ENCODE data around the gene VAC14.
"Not testable (repeated sequence)": the region's sequence is repeated elsewhere in the genome, so short reads cannot be mapped to it uniquely, and the experiment has no call there.

VAC14 gene

DNA sequence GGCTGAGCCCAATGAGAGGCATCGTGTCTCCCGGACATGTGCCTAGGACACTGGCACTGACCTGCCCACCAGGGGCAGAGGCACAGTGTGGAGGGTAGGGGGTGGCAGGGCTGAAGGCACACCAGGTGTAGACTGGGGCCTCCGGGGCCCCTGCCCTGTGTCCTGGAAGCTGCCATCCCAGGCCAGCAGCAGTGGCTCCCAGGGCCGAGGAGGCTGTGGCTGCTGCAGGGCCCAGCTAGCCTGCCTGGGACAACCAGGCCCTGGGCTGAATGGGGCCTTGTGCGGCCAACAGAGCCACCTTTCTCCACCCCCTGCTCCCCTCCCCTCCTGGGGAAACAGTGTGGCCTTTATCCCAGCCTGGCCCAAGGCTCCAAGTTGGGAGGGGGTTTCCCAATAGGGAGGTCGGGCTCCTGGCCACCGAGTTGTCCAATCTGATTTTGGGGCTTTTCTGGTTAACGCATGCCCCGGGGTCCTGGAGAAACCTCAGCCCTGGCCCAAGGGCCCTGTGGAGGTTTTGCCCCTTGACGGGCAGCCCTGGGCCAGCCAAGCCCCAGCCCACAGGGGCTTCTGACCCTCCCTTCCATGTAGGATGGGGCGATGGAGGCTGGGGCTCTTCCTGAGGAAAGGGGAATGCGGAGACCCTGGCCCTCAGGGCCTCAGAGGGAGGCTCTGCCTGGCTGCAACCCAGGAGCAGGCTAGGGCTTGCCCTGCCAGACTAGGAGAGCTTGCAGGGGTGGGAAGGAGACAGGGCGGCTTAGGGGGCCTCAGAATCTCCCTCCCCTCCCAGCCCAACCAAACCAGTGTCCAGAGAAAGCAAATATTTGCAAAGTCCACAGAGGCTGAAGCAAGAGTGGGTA, 119.3 kb downstream of the VAC14 start:
- no peak for DNase-seq (ENCODE audit: low spot score)

DNA sequence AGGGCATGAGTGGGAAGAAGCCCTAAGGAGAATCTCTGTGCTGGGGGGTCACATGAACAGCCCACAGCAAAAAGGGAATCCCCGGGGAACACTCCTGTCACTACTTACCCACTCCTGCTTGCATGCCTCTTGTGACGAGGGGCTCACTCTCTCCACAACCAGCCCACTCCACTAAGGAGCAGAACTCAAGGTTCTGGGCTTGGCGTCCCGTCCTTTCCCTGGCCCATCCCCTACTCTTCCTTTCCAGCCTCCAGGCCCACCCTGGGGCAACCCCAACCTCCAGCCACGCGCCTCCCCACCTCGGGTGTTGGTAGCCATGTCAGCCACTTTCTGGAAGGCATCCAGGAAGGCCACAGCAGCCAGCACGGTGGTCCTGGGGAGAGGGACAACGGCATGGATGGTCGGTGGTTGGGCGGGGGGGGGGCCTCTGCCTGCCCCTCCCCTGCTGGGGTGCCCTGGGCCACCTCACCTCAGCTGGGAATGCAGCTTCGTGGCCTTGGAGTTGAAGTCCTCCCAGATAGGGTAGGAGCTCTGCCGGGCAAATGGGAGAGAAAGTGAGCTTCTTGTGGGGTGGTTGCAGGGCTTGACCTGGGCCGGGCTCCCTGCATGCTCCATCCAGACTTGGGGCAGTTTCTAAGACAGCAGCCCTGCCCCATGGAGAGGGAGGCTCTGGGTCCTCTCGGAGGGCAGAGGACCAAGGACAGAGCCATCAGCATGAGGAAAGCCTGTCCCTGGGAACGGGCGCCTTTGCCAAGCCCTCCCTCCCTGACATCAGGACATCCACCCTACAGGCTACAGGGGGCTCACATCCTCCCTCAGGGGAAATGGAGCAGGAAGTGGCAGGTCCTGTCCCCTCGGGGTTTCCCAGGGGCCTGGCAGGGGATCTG, 120.2 kb downstream of the VAC14 start:
- no peak for DNase-seq (ENCODE audit: low spot score)

DNA sequence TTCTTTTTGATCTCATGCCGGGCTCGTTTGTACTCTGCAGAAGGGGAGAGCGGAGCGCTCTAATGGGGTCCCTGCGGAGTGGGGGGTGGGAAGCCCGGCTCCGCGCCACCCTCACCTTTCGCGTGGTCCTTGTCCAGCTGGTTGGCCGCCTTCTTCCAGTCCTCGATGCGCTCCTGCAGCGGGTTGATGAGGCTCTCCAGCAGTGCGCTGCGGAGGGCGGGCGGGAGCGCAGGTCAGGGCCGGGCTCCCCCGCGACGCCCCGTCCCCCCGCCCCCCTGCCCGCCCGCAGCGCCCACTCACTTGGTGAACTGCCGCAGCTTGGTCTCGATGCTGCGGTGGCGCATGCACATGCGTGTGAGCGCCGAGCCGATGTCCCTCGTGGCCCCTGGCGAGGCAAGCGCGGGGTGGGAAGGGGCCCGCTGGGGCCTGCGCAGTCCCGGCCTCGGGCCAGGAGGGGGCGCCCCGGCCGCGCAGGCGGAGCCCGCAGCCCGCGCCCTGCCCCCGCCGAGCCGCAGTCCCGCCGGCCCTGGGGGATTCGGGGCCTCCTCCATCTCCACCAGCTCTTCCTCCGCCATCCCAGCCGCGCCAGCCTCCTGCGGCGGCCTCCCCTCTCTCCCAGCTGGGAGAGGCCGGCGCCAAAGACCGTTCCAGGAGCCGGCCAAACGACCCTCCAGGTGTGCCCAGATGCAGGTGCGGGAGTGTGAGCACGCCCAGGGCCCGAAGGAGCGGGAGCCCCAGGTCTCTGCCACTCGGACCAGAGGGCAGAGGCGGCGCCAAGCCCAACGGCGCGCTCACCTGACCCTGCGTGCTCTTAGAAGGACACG, 121.1 kb downstream of the VAC14 start:
- DNase-seq (ENCODE audit: low spot score) = no peak

DNA sequence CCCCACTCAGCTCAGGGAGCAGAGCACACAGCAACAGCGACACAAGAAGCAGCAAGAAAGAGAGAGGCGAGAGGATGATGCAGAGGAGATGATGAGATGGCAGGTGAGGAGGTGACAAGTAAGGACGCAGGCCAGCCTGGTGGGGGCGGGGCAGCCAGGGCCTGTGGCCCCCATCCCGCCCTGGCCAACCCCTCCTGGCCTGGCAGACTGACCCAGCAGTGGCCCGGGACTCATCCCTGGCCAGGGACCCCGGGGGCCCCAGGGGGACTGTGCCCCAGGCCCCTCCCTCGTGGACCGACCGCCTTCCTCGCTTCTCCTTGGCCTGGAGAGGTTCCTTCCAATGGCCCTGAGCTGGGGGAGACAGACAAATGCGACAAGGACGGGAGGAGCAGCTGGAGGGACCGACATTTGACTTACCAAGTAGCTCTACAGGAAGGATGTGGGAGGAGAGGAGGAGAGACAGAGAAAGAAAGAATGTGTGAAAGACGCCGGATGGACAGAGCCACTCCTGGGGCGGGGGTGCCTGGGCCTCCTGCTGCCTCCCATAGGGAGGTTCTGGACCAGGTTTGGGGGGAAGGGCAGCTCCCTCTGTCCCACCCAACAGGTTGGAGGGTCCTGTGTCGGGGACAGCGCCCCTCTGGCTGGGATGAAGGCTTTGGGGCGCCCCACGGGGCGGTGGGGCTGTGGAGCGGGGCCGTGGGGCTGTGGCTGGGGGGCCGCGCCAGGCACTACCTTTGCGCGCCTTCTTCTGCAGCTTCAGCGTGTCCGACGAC, 121.9 kb downstream of the VAC14 start:
- DNase-seq (ENCODE audit: low spot score) = no peak

DNA sequence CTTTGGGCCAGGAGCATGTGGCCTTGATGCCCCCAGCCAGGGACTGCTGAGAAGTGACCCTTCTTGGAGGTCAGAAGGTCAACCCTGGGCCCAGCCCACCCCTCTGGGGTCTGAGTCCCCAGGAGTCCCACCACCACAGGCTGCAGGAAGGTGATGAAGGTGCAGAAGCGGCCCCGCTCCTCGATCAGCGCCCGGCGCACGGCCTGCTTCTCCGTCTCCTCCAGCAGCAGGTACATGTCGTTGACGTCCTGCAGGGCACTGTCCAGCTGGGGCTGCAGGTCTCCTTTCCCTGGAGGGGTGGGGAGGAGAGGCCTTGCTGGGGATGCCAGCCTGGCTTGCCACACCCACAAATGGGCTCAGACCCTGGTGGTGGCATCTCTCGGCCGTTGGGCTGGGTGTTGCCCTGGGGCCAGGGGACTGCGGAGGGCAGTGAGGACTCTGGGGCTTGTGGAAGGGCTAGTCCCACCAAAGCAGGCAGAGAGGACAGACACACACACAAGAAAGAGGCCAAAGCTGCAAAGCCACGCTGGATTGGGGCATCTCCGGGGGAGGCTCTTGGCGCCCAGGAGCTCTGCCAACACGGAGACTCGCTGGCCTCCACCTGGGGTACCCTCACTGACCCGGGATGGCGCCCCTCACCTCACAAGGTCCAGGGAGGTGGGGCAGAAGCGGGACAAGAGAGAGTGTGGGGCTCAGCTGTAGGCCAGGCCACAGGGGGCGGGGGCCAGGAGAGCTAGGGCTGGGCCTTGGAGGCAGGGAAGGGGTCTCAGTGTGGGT, 122.6 kb downstream of the VAC14 start:
- DNase-seq (ENCODE audit: low spot score) = no peak

DNA sequence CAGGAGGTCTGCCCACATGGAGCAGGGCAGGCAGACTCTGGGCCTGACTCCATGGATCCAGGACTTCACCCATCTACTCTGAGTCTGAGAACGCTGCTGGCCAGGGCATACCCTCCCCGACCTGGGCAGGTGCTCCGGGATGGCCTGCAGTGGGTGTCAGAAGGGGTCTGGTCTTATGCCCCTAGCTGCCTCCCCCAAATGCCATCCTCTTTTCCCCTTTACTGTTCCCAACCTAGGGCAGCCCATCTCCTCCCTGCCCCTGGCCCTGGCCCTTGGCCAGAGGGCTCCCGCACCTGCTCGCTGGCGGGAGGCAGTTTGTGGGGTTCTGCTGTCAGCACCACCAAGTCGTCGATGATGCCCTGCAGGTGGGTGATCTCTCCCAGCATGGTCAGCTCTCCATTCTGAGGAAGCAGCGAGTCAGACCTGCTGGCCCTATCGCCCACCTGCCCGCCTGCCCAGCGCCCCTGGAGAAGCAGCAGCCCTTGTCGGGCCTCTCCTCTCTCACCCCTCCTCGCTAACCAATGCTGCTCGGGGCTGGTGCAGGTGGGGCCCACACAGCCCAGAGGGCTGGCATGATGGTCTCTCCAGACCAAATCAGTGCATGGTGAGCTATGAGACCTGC, 123.3 kb downstream of the VAC14 start:
- no peak for DNase-seq (ENCODE audit: low spot score)

DNA sequence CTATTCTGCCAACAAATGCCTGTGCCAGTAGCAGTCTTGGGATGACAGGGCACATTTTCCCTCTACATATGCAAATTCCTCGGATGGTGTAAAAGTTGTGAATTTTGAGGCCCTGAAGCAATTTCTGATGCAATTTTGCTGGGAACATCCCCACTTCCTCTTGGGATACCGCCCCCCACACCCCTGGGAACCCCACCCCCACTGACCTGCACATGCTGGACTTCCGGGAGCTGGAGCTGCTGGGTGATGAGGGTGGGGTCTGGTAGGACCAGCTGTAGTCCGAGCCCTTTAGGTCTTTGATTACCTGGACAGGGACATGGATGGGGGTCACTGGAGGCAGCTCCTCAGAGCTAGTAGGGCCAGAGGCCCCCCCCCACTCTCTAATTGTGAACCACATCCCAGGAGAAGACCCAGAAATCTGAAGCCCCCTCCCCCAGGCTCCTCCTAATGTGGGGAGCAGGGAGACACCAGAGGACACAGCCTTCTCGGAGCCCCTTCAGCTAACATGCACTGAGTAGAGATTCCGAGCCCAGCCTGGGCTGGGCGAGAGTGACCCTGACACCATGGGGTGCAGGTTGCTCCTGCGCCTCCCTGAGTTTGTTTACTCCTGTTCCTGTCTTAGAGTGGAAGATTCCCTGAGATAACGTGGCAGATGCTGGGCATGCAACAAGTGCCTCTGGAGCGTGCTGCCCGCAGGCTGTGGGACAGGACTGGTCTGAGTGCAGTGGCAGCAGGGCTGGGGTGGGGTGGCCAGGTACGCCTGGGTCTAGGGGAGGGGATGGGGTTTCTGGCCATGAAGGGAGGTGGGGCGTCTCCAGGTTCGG, 124.1 kb downstream of the VAC14 start:
- no peak for DNase-seq (ENCODE audit: low spot score)

DNA sequence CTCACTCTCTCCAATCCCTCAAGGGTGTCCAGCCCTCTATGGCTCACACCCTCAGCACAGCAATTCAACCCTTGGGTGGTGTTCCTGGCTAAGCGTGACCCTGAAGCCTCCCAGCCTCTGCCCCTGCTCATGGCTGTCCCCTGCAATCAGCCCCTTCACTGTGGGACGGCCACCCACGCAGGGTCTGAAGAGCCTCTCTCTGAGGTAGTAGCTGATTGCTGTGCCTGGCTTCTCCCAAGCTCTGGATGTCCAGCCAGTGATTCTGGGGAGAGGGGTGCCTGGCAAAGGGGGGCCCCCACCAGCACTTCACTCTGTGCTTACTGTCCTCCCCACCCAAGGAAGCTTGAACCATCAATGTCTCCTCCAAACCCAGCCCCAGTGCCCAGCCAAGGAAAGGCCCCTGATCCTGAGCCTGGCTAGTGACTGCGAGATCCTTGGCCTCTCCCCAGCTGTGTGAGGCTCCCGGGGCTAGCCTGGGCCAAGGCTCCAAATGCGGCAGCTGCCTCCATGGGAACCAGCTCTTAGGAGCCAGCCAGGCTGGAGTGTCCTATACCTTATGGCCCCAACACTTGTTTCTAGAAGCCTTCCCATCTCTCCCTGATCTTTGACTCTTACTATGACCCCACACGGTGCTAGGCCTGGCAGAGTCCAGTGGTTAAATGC, 125.0 kb downstream of the VAC14 start:
- DNase-seq (ENCODE audit: low spot score) = no peak

DNA sequence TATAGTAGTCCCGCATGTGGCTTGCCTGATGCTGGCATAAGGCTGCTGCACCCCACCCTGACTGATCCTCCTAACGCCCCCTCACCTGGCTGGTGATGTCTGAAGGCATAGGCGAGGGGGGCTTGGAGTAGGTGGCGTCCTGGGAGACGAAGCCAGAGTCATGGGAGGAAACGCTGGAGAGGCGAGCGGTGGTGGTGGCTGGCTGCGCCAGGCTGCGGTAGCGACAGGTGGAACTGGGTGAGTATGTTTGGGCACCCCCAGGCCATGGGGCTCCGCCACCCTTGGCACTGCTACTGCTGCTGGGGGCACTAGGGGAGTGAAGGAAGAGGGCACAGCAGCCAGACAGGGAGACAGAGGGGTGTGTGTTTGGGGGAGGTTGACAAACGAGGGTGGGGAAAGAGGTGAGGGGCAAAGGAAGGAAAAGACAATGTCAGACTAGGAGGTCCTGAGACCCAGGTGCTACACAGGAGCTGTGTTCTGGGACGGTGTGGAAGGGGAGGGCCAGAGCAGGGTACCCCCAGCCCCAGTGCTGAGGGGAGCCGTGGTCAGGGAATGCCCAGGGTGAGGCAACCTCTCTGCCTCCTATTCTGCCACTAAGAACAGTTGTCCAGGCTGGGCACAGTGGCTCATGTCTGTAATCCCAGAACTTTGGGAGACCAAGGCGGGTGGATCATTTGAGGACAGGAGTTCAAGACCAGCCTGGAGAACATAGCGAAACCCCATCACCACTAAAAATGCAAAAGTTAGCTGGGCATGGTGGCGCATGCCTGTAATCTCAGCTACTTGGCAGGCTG, 126.5 kb downstream of the VAC14 start:
- DNase-seq (ENCODE audit: low spot score) = no peak

DNA sequence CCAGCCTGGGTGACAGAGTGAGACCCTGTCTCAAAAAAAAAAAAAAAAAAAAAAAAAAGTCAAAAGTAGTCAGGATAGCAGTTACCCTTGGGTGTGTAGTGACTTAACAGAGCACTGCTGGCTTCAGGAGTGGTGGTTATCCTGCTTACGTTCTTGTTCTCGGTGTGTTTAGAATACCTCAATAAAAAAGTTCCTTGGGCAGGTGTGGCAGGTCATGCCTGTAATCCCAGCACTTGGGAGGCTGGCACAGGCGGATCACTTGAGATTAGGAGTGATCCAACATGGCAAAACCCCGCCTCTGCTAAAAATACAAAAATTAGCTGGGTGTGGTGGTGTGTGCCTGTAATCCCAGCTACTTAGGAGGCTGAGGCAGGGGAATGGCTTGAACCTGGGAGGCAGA, 130.0 kb downstream of the VAC14 start:
- DNase-seq (ENCODE audit: low spot score) = not testable (repeated sequence)

DNA sequence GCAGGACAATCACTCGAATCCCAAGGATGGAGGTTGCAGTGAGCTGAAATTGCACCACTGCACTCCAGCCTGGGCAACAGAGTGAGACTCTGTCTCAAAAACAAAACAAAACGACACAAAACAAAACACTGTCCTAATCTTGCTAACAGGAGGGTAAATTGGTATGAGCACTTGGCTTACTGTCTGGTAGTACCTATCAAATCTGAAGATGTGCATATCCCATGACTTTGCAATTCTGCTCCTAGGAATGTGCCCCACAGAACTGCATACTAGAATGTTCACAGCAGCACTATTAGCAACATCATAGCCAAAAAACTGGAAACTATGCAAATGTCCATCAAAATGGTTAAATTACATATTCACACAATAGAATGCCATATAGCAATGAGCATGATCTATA, 130.8 kb downstream of the VAC14 start:
- no peak for DNase-seq (ENCODE audit: low spot score)

DNA sequence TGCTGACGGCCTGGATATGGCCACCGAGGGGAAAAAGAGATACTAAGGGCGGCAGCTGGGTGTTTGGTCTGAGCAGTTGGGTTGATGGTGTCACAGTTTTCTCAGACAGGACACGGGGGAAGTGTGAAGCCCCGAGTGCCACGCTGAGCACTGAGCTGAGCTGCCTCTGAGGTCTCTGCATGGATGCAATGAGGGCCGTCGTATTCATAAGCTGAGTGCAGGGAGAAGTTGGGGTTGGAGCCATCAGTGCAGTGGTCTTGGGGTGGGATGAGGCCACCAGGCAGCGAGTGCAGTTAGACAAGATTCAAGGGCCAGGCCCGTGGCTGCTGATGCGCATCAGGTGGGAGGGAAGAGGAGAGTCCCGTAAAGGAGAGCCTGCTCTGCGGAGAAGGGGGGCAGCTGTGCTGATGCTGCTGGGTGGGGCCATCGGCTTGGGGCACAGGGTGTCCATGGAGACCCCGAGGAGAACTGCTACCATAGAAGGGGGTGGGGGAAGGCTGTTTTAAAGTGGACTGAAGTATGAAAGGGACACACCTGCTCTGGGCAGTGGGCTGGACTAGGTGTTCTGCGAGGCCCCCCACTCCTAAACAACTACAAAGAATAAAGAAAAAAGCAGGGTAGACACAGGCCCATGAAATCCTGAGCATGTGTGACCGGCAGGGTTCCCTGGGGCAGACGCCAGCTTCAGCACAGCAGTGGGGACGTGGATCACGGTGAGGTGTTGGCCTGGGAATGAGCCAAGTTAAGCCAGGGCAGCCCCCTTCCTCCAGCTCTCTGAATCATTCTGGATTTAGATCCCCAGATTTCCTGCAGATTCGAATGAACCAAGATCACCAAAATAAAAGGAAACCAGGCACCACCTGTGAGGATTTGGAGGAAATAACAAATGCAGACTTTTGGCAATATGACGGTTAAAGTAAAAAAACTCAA, 134.9 kb downstream of the VAC14 start:
- no peak for DNase-seq (ENCODE audit: low spot score)

DNA sequence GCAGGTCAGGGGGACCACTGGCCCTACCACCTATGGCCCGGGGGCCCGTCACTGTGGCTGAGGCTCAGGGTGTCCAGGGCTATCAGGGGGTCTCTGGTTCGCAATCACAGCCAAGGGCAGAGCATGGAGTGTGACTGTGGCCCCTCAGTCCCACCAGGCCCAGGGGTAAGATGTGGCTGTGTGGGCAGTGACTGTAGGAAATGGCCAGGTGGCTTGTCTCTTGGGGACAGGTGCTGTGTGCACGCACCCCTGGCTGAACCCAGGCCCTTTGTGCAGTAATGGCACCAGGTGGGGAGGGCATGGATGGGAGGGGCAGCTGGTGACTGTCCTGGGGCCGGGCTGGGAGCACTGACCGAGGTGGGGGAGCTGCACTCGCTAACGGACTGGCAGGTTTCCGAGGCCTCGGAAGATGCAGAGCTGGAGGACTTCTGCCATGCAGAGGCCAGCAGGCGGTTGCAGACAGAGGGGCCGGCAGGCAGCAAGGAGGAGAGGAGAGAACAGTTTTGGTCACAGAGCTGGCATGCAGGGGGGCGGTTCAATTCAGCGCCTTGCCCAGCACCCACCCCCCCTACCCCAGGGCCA, 135.8 kb downstream of the VAC14 start:
- no peak for DNase-seq (ENCODE audit: low spot score)

DNA sequence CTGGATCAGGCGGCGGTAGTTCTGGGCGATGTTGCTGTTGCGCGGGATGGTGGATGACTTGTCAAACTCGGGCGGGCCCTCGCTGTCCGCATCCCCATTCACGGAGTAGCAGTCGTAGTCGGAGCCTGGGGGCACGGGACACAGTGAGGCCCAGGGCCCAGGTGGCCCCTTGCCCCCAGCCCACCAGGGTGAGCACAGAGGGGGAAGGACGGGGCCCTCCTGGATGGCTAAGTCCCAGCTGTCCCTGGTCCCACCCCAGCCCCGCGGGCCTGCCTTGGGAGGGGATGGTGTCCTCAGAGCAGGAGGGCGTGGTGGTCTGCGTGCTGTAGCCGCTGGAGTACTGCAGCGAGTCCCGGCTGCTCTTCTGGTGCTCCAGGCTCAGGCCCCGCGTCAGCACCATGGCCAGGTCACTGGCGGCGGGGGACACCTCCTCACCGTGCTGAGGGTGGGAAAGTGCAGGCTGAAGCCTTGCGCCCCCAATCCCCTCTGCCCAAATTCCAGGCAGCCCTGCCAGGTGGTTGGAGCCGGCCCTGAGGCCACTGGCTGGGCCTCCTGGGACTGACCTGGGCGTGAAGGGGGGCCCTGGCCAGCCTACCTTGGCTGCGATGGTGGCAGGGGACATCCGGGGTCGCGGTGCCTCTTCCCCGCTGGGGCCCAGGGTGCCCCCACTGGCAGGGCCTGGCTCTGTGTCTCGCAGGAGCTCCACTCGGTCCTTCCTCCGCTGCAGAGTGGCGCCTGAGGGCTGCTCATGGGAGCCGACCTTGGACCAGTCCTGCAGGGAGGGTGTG, 136.4 kb downstream of the VAC14 start:
- peak; percentile 42 for DNase-seq (ENCODE audit: low spot score)

DNA sequence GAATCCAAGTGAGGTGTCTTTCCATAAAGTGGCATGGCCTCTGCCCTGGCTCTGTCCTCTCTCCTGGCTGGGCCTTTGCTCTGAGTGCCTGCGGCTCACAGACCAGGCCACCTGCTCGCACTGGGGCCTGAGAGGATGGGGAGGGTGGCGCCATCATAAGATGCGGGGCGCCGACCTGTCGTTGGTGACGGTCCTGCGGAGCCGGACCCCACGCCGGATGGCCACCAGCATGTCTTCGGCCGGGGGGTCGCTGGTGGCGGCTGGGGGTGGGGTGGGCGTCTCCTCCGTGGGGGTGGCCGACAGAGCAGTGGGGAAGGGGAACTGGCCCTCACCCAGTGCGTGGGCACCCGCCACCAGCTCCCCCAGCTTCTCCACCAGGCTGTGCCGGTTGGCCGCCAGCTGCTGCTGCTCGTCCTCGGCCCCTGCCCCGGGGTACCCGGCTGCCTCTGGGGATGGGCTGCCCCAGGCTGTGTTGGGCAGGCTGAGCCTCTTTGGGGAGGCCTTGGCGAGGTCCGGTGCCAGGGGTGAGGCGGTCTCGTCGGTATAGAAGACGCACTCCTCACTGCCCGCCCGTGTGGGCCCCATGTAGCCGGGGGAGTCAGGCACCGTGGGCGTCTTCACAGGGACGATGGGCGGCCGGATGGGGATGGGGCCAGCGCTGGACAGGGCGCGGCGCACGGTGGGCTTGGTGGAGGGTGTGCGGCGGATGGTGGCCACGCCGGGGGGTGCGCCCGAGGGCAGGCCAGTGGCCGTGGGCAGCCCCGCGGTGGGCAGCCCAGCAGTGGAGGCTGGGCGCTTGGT, 137.2 kb downstream of the VAC14 start:
- peak; percentile 43 for DNase-seq (ENCODE audit: low spot score)

All from ecto neural progenitor cell (in vitro differentiated cells).